SW 1271 (cell line): ENCODE data around the gene POLR3G.

Experiments
- DNase-seq, 2 experiments: peaks; one replicate each; lab custom pipeline; 2025; lab: John Stamatoyannopoulos, UW

The POLR3G gene

GRCh38 chr5:90551376-90551775 lies 76.7 kb downstream of the POLR3G start:
- no peak for DNase-seq

GRCh38 chr5:90553711-90554110 lies 79.0 kb downstream of the POLR3G start:
- no peak for DNase-seq

- DNase-seq, result no peak
Measured at GRCh38 chr5:90554358-90555006, 79.8 kb downstream of the POLR3G start.

- DNase-seq, result no peak
Measured at GRCh38 chr5:90555666-90556065, 81.0 kb downstream of the POLR3G start.

- no peak for DNase-seq
Measured at GRCh38 chr5:90557391-90557790, 82.7 kb downstream of the POLR3G start.

- DNase-seq, result no peak
Measured at GRCh38 chr5:90557871-90558270, 83.2 kb downstream of the POLR3G start.

- peak in 1 of 2 experiments; percentile 7 for DNase-seq
Measured at GRCh38 chr5:90558344-90559192, 83.9 kb downstream of the POLR3G start, which contains the start of gene ADGRV1. Gene ADGRV1, plus strand, starts transcription at chr5:90558797. Its CDS starts 99 bp downstream, at chr5:90558896.

- no peak for DNase-seq
Measured at GRCh38 chr5:90560771-90561170, 86.1 kb downstream of the POLR3G start.

GRCh38 chr5:90561766-90562165 lies 87.1 kb downstream of the POLR3G start:
- DNase-seq, result no peak

- DNase-seq, result no peak
Measured at GRCh38 chr5:90562341-90562740, 87.7 kb downstream of the POLR3G start.

- DNase-seq, result no peak
Measured at GRCh38 chr5:90563108-90563507, 88.4 kb downstream of the POLR3G start.
